Duodenal mucosa (tissue), 2 donors: ENCODE measurements around the gene ZNF397.
A peak's percentile ranks its signal among the peaks of the same experiment; 100 is the strongest.

ENCODE experiments used
- H3K27ac ChIP-seq: one replicate; pipeline ENCODE4 v1.7.0; 2013; ENCODE audit warnings: low read depth, low read length
- H3K27me3 ChIP-seq, 2 donors: one replicate each; pipeline ENCODE4 v1.7.0; 2013; ENCODE audit warnings: low read length in 2 of 2, control low read depth in 1 of 2; ENCODE audit not compliant: insufficient read depth in 2 of 2, control insufficient read depth in 1 of 2
- H3K36me3 ChIP-seq, 2 donors: one replicate each; pipeline ENCODE4 v1.7.0; 2013; ENCODE audit warnings: low read length in 2 of 2, control low read depth in 1 of 2; ENCODE audit not compliant: insufficient read depth in 2 of 2, control insufficient read depth in 1 of 2
- H3K4me1 ChIP-seq, 2 donors: one replicate each; pipeline ENCODE4 v1.7.0; 2013; ENCODE audit warnings: low read length in 2 of 2, control low read depth in 1 of 2; ENCODE audit not compliant: insufficient read depth in 2 of 2, control insufficient read depth in 1 of 2
- H3K4me3 ChIP-seq, 2 donors: one replicate each; pipeline ENCODE4 v1.7.0; 2013; ENCODE audit warnings: low read length in 2 of 2, low read depth in 1 of 2
- H3K9ac ChIP-seq, 2 donors: one replicate each; pipeline ENCODE4 v1.7.0; 2013; ENCODE audit warnings: low read length in 2 of 2, low read depth in 1 of 2
- H3K9me3 ChIP-seq, 2 donors: one replicate each; pipeline ENCODE4 v1.7.0; 2013; ENCODE audit warnings: low read length in 2 of 2, control low read depth in 1 of 2; ENCODE audit not compliant: control insufficient read depth in 1 of 2

The ZNF397 gene

DNA sequence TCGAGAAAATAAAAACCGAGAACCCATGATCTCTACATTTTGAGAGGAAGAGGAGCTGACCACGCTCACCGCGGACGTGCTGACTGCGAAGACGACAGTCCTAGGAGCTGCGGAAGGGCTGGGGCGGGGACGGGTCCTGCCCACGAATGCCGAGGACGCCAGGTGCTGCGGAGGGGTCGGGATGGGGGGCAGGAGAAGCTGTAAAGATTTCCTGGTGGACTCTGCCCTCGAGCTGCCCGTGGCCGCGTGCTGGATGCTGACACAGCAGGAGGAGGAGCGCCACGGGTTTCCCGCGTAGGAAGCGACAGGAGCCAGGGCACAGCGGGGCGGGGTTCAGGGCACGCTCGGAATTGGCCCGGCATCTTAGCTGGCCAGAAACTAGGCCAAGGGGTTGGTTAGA lies 27.0 kb downstream of the ZNF397 start:
- Histone ChIP-seq H3K27ac (no peak overlapping the region), H3K4me3 (peak overlapping the region; percentile 67 to 72)

DNA sequence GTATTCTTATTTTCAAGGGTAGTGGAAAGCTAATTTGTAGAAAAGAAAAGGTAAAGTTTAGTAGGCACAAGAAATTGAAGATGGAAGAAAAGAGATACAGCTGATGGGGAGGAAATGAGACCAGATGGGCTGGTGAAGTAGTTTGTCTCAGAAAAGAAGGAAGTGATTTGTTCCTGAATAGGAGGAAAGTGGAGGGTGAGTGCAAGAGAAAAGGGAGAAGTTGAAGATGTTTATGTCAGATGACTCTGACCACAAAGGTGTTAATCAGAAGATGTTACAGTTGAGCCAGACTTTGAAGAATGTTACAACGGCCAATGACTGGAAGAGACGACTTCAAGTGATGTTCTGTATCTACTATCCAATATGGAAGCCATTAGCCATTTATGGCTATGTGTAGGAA lies 28.0 kb downstream of the ZNF397 start:
- H3K27me3 ChIP-seq, result no peaks in the 10 kb centered on the region
- no peak overlapping the region for H3K4me3 ChIP-seq
- no peak overlapping the region for H3K9ac ChIP-seq
- H3K27ac ChIP-seq, result no peak overlapping the region
- H3K36me3 ChIP-seq, result no peaks in the 10 kb centered on the region
- H3K9me3 ChIP-seq, result no peaks in the 10 kb centered on the region
- H3K4me1 ChIP-seq, result peaks cover 0 to 5% of the 10 kb centered on the region in 2 donors

More for the DNA sequence above, 27.0 kb downstream of the ZNF397 start:
- H3K9me3 ChIP-seq, result no peaks in the 10 kb centered on the region
- H3K36me3 ChIP-seq, result no peaks in the 10 kb centered on the region
- H3K9ac ChIP-seq, result no peak overlapping the region
- H3K27me3 ChIP-seq, result no peaks in the 10 kb centered on the region
- H3K4me1 ChIP-seq, result peaks cover 0 to 5% of the 10 kb centered on the region in 2 donors

- Histone ChIP-seq H3K27ac (no peak overlapping the region), H3K4me3 (no peak overlapping the region), H3K4me1 (peaks cover 0 to 5% of the 10 kb centered on the region in 2 donors), H3K9me3 (no peaks in the 10 kb centered on the region), H3K36me3 (no peaks in the 10 kb centered on the region), H3K9ac (no peak overlapping the region), H3K27me3 (no peaks in the 10 kb centered on the region)
Measured at GRCh38 chr18:35271656-35272055, 30.8 kb downstream of the ZNF397 start.

GRCh38 chr18:35276267-35276666 lies 35.4 kb downstream of the ZNF397 start:
- no peaks in the 10 kb centered on the region for H3K27me3 ChIP-seq
- no peak overlapping the region for H3K9ac ChIP-seq
- H3K4me1 ChIP-seq, result no peaks in the 10 kb centered on the region
- peaks cover 3 to 5% of the 10 kb centered on the region in 2 donors for H3K9me3 ChIP-seq
- no peaks in the 10 kb centered on the region for H3K36me3 ChIP-seq
- H3K27ac ChIP-seq, result no peak overlapping the region
- H3K4me3 ChIP-seq, result no peak overlapping the region

DNA sequence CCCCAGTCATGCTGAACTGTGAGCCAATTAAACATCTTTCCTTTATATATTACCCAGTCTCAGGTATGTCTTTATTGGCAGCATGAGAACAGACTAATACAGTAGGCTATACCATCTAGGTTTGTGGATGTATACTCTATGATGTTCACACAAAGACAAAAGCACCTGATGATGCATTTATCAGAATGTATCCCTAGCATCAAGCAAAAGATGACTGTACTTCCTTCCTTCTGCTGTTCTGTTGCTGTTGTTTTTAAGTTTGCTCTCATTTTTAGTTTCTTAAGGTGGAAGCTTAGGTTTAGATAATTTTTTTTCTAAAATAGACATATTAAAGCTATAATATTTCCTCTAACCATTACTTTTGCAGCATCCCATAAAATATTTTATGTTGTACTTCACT lies 36.8 kb downstream of the ZNF397 start:
- Histone ChIP-seq H3K4me3 (no peak overlapping the region), H3K27ac (no peak overlapping the region), H3K9ac (no peak overlapping the region), H3K4me1 (no peaks in the 10 kb centered on the region), H3K9me3 (peaks cover 3 to 5% of the 10 kb centered on the region in 2 donors), H3K36me3 (no peaks in the 10 kb centered on the region), H3K27me3 (no peaks in the 10 kb centered on the region)

DNA sequence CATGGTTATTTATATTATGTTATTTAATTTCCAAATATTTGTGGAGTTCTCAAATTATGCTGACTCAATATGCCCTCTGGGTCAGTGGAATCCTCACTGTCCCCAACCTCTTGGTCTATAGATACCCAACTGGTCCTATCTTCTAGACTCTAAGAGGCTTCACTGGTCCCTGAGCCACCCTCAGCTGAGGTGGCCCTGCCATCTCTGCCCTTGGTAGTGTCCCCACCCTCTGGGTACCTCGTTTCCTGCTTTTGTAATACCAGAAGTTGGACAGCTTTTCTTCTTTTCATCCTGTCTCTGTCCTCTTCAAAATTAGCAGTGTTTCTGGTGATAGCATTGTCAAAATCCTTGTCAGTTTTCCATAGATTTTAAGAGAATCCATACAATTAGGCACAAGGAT lies 37.3 kb downstream of the ZNF397 start:
- H3K9me3 ChIP-seq, result peaks cover 3 to 5% of the 10 kb centered on the region in 2 donors
- H3K4me3 ChIP-seq, result no peak overlapping the region
- peaks cover 0 to under 1% of the 10 kb centered on the region in 2 donors for H3K36me3 ChIP-seq
- H3K9ac ChIP-seq, result no peak overlapping the region
- no peaks in the 10 kb centered on the region for H3K4me1 ChIP-seq
- H3K27me3 ChIP-seq, result no peaks in the 10 kb centered on the region
- no peak overlapping the region for H3K27ac ChIP-seq

- Histone ChIP-seq H3K9ac (no peak overlapping the region), H3K4me1 (no peaks in the 10 kb centered on the region), H3K36me3 (peaks cover 0 to 7% of the 10 kb centered on the region in 2 donors)
Measured at GRCh38 chr18:35278969-35279368, 38.1 kb downstream of the ZNF397 start.

GRCh38 chr18:35282353-35282752 lies 41.5 kb downstream of the ZNF397 start:
- H3K4me3 ChIP-seq, result no peak overlapping the region
- no peak overlapping the region for H3K9ac ChIP-seq
- H3K36me3 ChIP-seq, result peaks cover 0 to 7% of the 10 kb centered on the region in 2 donors
- no peak overlapping the region for H3K27ac ChIP-seq
- no peaks in the 10 kb centered on the region for H3K4me1 ChIP-seq
- H3K9me3 ChIP-seq, result peaks cover 5 to 9% of the 10 kb centered on the region in 2 donors
- no peaks in the 10 kb centered on the region for H3K27me3 ChIP-seq

More at GRCh38 chr18:35278969-35279368, 38.1 kb downstream of the ZNF397 start:
- peaks cover 3 to 8% of the 10 kb centered on the region in 2 donors for H3K9me3 ChIP-seq
- no peak overlapping the region for H3K27ac ChIP-seq
- H3K27me3 ChIP-seq, result no peaks in the 10 kb centered on the region
- H3K4me3 ChIP-seq, result no peak overlapping the region

DNA sequence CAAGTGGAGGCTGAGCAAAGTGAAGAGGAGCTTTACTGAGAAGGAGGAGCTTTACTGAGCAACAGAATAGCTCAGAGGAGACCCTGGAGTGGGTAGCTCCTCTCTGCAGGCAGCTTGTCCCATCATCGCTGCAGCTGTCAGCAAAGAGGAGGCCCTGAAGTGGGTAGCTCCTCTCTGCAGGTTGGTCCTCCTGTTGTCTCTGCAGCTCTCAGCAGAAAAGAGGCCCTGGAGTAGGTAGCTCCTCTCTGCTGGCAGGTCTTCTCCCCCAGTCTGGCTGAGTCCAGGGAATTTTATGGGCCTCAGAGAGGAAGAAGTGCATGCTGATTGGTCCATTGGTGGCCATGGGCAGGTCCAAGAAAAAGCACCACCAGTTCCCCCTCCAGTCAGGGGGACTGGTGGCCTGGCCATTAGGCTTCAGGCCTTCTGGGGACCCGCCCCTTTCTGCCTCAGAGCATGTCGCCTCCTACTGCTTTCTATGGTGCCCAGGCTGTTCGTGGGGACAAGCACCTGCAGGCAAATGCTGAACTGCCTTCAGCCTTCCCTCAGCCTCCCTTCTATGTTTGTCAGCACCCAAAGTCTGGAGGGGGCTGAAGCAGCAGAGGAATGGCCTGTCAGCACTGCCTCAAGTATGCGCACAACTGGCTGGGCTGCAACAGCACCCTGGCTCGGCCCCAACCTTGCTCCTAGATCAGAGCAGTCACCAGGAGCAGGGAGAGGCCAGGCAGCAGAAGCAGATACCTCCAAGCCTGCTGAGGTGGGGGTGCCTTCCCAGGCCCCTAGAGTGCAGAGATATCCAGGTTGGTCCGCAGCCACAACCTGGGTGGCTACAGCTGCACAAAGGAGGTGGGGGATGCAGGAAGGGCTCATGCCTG lies 43.3 kb downstream of the ZNF397 start:
- Histone ChIP-seq H3K9me3 (peaks cover 2 to 4% of the 10 kb centered on the region in 2 donors), H3K4me1 (peaks cover 1 to 2% of the 10 kb centered on the region in 2 donors), H3K36me3 (peaks cover 0 to 7% of the 10 kb centered on the region in 2 donors), H3K4me3 (no peak overlapping the region), H3K27me3 (no peaks in the 10 kb centered on the region), H3K27ac (no peak overlapping the region), H3K9ac (no peak overlapping the region)

DNA sequence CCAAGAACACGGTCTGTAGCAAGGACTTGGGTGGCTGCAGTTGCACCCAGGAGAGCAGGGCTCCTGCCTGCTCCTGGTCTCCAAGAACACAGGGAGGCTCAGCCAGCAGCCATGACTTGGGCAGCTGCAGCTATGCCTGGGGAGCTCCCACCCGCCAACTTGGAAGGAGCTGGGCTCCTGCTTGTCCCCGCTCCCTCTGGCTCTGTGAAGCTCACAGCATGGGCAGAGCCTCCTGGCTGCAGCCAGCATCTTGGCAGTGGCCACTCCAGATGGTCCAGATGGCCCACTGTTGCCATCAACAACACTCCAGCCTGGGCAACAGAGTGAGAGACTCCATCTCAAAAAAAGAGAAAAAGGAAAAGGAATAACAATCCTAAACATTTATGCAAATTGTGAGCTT lies 44.0 kb downstream of the ZNF397 start:
- Histone ChIP-seq H3K9ac (no peak overlapping the region), H3K4me3 (no peak overlapping the region), H3K27me3 (no peaks in the 10 kb centered on the region), H3K4me1 (peaks cover 5 to 6% of the 10 kb centered on the region in 2 donors), H3K27ac (no peak overlapping the region), H3K36me3 (peaks cover 0 to 7% of the 10 kb centered on the region in 2 donors), H3K9me3 (peaks cover 2 to 4% of the 10 kb centered on the region in 2 donors)
